HG02763 (cell line): ENCODE results near the gene EFNA5.

Experiments
- ATAC-seq: cut with Tn5 transposase; IDR thresholded peaks from one replicate; pipeline ENCODE4 v1.9.1; 2021; ENCODE audit warnings: mild to moderate bottlenecking, moderate library complexity; ENCODE audit not compliant: unreplicated experiment

EFNA5 gene

DNA sequence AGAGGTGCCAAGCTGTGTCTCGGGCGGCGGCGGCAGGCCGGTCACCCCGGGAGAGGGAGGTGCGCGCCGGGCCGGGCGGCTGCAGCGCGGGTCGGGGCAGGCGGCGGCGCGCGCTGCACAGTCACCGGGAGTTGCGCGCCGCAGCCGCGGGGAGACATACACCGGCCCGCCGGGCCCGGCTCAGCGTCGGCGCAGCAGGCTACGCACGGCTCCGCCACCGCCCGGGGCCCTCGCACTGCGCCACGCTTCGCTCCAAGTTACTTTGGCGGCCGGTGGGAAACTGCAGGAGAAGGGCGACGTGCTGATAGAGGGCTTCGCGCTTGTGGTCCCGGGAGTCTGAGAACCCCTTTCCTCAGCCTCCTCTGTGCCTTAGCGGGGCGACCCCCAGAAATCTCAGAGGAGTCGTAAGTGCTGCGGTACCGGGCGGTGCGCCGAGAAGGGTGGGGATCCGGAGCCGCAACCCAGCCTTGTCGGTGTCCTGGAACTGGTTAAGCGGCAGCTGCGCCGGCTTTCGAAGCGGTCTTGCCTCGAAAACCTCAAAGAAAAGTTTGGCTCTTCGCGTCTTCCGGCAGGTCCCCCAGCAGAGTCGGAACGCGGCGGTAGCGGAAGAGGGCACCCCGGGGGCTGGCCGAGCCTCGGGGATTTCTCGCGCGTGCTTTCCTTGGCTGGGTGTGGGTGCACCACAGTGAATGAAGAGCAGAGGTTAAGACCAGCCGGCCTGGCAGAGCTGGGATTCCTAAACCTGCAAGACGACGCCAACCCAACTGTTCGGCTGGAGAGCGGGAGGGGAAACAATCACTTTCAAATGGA, at the start of gene EFNA5:
TSS of gene EFNA5 (minus strand) at position 6 of the 810 bp plus-strand sequence.
- peak; percentile 28 for ATAC-seq

DNA sequence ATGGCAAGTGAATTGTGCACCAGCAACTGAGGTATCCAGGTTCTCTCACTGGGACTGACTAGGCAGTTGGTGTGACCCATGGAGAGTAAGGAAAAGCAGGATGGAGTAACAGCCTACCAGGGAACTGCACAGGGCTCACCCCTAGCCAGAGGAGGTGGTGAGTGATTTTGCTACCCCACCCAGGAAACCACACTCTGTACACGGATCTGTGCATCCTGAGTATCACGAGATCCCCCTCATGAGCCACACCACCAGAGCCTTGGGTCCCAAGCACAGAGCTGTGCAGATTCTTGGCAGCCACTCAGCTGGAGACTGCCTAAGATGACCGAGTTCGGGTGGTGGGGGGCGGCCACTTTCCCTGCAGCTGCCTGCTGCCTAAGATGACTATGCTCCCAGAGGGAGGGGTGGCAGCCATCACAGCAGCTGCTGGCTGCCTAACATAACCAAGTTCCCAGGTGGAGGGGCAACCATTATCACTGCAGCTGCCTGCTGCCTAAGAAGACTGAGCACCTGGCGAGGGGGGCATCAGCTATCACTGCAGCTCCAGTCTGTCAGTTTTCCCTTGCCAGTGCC, 48.4 kb upstream of the EFNA5 start:
- no peak for ATAC-seq

DNA sequence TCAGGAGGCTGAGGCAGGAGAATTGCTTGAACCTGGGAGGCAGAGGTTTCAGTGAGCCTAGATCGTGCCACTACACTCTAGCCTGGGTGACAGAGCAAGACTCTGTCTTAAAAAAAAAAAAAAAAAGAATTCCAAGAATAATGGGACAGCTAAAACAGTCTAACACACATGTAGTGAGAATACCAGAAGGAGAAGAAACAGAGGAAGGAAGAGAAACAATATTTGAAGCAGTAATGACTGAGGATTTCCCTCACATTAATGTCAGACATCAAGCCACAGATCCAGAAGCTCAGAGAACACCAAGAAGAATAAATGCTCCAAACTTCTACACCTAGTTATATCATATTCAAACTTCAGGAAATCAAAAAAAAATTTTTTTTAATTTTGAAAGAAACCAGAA, 47.1 kb upstream of the EFNA5 start:
- no peak for ATAC-seq

DNA sequence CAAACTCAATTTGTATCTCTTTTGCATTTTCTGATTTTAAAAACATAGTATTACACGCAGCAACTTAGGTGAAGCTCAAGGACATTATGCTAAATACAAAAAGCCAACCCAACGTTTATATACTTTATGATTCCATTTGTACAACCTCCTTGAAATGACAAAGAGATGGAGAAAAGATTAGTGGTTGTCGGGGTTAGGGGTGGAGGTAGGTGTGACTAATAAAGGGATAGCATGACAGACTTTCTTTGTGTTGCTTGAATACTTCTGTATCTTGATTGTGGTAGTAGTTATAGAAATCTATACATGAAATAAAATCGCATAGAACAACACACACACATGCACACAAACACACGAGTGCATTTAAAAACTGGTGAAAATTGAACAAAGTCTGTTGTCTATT, 42.5 kb upstream of the EFNA5 start:
- no peak for ATAC-seq

DNA sequence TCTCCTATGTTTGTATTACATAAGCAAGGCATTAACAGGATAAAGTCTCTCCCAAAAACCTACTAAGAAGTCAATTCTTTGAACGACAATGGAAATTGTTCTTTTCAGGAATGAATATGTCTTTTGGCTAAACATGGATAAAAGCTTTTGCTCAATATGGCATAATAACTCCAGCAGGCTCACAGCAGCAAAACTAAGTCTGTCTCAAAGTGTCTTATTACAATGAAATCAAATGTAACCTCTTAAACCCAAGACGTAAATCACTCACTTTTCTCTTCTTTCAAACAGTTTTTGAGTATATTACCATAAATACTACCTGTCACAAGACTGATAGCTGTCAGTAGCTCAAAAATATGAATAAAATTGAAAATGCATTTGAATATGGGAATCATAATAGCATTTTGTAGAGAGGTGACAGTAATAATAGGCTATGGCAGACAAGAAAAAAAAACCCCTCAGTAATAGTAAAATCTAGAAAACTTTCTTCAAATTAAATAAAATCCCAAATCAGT, 41.7 kb upstream of the EFNA5 start:
- ATAC-seq: no peak

DNA sequence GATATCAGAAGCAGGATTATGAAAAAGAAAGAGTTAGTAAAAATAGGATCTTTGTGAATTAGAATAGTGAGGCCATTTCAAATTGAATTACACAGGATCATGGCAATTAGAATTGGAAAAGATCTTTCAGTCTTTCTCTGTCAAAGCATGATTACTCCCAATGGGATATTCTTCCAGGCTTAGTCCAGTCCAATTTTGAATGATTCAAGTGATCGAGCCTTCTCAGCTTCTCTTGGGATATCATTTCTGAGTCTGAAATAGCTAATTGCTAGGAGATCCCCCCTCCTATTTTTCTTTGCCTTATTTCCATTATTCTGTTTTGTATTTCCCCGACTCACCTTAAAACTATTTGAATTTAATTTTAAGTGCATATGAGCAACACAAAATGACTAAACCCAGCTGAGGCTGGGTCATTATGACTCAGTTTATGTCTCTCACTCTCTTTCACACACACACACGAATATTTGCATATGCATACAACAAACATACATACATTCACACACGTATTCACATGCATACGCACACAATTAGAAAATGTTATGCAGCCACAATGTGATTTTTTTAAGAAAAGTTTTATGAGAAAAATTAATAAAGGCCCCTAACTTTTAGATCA, 34.8 kb upstream of the EFNA5 start:
- ATAC-seq: no peak

DNA sequence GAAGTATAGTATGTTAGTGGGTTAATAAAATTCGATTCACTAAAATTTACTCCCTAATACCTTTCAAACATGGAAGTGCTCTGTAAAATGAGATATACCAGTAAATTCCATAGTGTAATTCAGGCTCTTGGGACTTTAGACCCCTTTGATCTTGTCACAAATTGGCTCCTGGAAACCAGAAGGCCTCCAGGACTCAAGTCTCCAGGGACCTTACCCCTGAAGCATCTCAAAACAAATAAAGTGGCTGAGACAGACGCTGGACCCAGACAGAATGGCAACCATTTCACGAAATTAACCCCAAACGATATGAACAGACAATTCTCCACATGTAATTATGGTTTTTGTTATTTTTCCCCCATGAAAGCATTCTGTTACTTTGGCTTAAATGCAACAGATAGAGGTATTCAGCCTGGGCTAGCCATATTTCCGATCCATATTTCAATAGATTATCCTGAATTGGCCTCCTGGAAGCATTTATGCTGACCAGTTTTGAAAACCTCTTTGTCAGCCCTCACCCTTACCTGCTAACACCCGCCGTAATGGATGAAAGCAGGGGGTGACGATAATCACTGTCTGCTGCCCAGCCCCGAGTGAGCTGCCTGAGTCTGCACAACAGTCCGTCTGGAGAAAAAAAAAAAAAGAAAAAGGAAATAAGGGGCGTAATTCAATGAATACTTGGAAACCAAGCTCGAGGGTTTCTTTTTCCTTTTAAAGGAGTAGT, 34.1 kb upstream of the EFNA5 start:
- ATAC-seq: no peak

DNA sequence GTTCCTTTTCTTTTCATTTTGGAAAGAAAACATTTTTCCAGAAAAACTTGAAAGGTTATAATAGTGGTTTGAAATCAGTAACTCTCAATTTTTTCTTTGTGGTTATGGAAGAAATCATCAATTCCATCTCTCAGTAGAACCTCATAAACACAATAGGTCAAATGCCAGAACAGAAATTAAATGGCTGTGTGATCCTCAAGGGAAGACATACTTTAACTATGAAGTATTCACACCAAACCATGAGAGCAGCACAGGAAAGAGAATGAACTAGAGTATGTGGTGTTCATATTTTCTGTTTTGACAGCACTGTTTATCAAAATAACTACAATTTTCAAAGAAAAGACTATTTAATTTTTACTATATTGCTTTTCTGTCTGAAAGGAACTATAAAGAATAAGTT, 29.7 kb upstream of the EFNA5 start:
- no peak for ATAC-seq

DNA sequence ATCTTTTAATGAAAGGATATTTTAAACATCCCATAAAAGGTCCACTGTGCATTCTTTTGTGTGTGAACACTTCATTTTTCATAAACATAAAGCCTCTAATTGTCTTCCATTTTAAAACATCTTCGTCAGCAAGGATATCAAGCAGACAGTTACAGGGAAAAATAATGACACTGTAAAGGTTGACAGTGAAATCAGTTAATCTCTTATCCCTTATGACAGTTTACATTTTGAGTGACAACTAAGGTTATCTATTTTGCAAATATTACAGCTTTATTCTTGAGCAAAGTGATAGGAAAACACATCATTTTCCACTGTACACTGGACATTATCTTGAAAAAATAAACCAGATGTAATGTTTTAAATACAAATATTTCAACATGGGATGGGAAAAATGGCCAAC, 28.7 kb upstream of the EFNA5 start:
- ATAC-seq: no peak

DNA sequence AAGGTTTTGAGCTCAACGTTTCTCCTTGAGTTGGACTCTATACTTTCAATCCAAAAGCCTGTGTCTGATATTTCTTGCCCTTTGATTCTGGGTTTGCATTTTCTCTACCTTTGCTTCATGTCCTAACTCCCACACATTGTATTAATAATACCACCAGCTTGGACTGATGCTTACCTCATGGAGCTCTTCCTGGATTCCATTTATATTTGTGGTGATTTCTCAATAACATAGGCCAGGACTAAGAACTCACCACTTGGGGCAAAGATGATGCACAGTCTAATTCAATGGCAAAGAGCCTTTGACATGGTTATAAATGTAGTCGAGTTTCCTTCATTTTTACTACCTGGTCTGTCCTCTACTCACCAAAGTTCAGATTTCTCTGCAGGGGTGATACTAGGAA, 27.5 kb upstream of the EFNA5 start:
- no peak for ATAC-seq

DNA sequence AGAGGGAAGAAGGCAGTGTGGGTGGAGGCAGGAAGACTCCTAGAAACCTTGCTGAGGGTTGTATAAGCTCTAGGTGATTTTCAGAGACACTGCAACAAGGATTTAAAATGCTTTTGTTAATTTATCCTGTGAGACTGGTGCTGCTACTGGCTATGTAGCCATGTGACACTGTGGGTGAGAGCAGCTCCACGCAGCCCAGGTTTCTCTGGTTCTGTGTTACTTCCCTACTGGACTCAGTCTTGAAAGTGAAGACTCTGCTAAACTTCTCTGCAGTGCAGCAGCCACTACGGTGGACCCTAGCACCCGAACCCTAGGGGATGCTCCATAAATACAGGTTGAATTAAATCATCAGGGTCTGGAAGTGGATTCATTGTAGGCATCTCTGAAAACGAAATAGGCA, 25.8 kb upstream of the EFNA5 start:
- no peak for ATAC-seq

DNA sequence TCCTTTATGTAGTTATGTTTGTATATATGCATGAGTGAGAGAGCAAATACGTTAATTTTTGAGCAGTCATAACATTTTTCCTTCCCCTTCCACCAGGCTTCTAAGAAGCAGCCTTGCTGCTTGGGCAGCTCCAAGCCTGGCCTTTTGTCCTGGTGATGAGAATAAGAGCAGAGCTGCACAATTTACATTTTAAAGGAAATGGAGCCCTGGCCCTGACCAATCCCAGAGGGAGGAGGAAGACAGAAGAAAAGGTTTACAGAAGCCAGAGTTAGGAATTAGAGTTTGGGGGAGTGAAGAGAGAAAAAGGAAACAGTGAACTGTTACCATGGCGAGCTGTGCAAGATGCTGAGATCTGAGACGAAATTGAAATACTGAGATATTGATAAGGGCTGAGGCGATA, 25.3 kb upstream of the EFNA5 start:
- no peak for ATAC-seq

DNA sequence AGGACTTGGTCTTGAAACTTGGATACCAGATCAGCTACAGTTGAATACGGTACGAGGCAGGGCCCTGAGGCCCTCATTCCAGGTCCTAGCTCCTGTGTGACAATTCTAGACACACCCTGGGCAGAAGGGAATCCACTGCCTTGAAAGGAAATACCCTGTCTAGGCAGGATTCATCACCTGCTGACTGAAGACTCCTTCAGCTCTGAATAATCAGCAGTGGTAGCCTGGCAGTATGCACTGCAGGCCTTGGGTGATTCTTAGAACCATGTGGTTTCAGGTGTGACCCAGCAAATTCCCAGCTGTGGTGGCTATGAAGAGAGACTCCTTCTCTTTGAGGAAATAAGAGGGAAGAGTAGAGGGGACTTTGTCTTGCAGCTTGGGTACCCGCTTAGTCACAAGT, 17.2 kb upstream of the EFNA5 start:
- no peak for ATAC-seq

DNA sequence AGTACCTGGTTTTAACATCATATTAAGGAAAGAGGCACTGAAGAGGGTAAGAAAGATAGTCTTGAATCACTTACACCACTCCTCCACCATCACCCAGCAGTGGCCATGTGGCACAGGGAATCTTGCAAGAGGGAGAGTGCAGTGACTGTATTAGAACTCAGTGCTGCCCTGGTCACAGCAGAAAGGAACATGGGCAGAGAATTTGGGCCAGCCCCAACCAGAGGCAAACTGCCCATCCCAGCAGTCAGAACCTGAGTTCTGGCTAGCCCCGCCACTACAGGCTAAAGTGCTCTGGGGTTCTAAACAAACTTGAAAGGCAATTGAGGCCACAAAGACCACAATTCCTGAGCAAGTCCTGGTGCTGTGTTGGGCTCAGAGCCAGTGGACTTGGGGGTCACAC, 16.7 kb upstream of the EFNA5 start:
- ATAC-seq: no peak

DNA sequence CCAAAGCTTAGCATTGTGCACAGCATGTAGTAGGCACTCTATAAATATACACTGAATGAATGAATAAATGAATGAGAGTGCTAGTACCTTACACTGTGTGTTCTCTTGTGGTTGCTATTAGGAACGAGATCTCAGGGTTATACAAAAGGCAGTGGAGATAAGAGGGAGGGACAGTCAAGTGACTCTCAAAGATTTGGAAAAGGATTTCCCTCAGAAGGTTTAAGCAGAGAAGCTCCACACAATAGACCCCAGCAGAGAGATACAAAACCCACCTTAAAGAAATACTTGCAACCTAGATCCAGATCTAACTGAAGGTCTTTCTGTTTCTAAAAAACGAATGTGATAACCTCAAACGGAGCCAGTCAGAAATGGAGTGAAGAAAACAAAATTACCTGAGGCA, 11.8 kb upstream of the EFNA5 start:
- ATAC-seq: no peak

DNA sequence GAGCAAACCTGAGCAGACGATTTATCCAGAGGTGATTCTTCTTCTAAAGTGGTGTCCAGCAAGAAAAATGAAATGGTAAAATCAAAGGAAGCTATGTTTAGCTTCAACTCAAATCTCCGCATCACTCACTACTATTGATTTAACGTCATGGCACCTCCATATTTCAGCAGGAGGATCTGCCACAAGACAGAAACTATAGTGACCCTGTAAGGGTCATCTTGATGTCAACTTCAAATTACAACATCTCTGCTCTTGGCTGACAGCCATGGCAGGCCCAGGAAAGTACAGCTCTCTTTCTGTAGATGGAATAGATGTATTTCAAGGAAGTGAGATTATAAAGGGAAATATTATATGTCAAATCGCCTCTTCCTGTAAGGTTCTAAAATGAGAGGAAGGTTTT, 10.1 kb upstream of the EFNA5 start:
- no peak for ATAC-seq

DNA sequence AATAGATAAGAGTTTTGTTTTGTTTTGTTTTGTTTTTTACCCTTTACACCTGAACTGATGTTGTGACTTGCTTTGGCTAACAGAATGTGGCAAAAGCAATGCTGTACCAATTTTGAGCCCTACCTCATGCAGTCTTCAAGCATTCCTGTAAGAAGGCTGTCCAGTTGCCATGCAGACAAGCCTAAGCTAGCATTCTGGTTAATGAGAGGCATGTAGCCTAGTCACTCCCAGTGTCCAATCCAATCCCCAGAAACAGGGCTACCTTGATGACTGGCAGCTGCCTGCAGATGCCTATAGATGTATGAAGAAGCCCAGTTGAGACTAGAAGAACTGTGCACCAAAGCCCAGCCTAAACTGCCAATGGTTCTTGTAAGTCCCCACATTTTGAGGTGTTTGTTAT, 9.4 kb upstream of the EFNA5 start:
- no peak for ATAC-seq

DNA sequence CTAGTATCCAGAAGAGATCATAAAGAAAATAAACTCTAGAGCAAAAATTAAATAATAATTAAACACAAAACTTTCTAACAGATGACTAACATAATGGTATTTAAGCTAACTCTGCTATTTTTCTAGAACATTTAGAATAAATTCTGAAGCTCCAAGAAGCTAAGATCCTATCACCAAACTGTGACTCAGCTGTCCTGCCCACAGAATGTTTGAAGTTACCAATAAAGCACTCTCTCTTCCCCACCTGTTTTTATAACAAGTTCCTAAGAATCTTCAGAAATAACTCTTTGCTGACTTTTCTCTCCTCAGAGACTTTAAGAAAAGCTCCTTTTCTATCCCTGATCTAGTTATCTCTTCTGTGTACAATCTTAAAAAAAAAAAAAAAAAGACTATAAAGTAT, 6.0 kb upstream of the EFNA5 start:
- ATAC-seq: no peak

DNA sequence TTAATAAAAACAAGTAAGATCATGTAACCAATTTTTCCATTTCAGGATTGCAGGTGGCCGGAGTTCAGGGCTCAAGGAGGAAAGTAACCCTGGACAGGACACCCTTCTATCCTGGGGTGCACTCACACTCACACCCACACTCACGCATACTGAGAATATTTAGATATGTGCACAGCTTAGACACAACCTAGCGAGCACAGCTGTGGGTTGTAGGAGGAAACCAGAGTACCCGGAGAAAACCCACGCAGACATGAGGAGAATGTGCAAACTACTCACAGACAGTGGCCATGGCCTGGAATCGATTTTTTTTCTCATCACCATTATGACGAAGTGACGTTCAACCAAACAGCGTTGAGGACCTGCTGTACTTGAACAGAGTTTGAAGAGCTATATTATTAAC, 4.5 kb upstream of the EFNA5 start:
- ATAC-seq: no peak

DNA sequence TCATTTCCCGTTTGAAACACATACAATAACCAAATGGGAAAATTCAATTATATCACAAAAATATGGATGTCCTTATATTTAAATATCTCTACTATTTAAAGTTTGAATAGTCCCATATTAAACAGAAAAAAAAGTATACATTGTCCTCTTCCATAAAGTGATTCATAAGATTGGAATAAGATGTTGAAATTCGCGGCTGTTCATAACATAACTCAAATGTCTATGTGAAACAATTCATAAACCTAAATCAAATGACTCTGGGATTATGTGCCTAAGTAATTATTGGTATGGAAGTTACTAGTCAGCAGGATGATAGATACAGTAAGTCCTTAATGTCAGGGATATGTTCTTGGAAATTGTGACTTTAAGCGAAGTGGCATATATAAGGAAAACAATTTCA, 3.9 kb upstream of the EFNA5 start:
- no peak for ATAC-seq

DNA sequence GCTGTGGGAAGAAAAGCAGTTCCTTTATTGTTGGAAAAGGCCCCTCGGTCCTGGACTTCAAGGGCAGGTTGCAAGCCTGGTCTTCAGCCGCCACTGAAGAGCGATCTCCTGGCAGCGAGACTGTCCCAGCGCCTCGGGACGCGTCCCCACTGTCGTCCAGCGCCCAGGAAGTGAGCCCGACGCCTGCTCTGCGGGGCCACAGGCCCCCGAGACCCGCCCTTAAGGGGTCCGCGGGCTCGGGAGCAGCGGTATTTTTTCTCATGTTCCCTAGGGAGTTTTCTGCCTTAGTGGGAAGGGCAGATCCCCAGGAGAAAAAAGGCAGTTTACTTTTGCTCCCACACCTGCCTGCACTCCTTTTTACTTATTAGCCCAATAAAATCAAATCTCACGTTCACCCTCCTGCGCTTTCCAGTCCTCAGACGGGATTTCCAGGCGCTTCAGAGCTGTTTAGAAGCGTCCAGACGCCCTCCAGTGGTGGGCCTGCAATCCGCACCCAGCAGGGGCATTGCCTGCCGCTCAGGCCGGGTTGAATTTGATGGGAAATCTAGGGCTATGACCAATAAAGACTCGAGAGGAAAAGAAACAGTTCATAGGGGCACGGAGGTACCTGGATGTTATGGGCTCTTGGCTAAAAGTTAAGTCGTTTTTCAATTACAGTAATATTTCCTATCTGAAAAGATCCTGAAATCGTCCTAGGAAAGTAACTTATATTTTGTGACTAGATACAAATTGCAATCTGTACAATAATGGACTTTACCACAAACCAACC, 2.8 kb upstream of the EFNA5 start:
- ATAC-seq: peak; percentile 85
